G401.6 (cell line): Measurements from ENCODE around the gene HMG20A.

ENCODE experiments used
- FAIRE-seq: peaks from 2 replicates; lab custom pipeline; 2012; peaks lifted over from hg19 to GRCh38; lab: Jason Lieb, UNC

Gene HMG20A

GRCh38 chr15:77521206-77521605 lies 100.5 kb downstream of the HMG20A start:
- no peak for FAIRE-seq

GRCh38 chr15:77525400-77525811 lies 104.7 kb downstream of the HMG20A start:
- FAIRE-seq: no peak

DNA sequence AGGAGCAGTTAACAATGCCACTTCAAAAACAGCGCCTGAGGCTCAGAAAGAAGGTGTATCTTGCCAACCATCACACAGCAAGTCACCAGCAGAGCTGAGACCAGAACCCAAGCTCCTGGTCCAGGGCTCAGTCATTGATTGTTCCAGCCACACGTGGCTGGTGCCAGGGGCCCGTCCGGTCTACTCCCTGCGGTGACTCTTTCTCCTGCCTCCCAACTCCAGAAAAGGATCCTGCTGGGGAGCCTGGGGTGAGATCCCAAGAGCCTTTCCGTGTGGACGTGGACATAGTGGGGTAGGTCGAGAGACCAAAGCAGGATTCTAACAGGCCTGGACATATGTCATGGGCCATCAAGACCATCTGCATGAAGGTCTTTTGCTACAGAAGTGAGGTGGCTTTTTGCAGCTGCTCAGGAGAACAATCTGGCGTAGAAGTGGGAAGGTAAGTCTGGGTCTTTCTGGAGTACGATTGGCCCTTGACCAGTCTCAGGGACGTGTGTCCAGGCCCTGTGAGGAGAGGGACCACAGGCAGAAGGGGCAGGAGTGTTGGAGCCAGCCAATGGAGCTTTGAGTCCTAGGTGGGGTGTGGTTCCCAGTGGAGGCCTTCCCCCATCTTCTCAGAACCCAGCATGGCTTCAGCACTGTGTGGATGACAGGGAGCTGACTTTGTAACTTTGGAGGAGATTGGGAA lies 105.4 kb downstream of the HMG20A start:
- no peak for FAIRE-seq

GRCh38 chr15:77526595-77527163 lies 106.0 kb downstream of the HMG20A start:
- FAIRE-seq: no peak

- FAIRE-seq: no peak
Observed at GRCh38 chr15:77527164-77527778, 106.6 kb downstream of the HMG20A start.

GRCh38 chr15:77527831-77528231 lies 107.1 kb downstream of the HMG20A start:
- FAIRE-seq: no peak

- no peak for FAIRE-seq
Observed at GRCh38 chr15:77528290-77528967, 107.7 kb downstream of the HMG20A start.

DNA sequence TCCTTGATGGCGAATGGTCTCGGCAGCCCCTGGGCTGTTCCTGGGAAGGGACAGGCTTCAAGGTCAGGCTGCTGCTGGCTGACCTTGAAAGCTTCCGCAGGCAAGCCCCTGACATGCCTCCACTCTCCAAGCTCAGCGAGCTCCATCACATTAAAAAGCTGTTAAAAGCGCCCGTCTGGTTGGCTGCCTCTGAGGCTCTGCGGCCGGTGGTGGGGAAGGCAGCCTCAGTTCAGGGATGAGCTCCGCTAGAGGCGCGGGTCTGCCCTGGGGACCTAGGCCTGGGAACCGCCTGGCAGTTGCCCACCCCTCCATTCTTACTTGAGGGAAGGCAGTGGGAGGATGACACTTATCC lies 108.3 kb downstream of the HMG20A start:
- FAIRE-seq: no peak

DNA sequence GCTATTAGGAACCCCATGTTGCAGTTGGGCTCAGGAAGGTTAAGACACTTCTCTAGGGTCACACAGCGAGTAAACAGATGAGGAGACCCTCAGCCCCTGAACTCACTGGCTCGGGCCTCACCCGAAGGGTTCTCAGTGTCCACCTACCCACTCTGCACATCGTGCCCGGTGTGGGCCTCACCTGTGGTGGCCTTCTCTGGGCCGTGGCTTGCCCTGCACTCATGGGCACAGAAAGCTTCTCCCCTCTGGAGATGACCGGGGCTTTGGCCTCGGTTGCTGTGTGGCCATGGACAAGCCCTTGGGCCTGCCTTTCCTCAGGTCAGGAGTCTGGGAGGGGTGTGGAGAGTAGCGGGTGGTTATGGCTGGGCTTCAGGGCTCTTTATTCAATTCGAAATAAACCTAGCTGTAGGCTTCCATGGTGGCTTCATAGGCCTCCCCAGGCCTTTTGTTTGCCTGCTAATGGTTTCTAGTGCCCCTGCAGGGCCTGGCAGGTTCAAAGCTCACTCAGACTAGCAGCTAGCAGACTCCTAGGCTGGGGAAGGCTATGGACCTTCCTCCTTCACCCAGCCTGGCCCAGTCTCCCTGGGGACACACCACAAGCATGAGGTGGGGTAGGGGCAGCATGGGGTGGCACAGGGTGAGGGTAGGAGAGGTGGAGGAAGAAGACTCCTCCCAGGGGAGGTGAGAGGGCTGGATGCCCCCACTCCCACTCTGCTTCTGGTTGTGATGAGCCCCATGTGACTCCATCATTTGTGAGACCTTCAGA lies 108.9 kb downstream of the HMG20A start:
- no peak for FAIRE-seq

DNA sequence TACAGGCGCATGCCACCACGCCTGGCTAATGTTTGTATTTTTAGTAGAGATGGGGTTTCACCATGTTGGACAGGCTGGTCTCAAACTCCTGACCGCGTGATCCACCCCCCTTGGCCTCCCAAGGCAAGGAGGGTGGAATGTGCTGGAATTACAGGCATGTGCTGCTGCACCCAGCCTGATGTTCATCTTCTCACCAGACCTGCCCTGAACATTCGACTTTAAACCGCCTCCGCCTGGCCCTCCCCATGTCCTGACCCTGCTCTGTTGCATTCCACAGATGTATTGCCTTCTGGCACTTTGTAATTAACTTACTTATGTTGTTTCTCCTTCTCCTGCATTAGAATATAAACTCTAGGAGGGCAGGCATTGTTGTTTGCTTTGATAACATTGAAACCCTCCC lies 109.9 kb downstream of the HMG20A start:
- FAIRE-seq: no peak

- no peak for FAIRE-seq
Observed at GRCh38 chr15:77531191-77532000, 110.7 kb downstream of the HMG20A start.

DNA sequence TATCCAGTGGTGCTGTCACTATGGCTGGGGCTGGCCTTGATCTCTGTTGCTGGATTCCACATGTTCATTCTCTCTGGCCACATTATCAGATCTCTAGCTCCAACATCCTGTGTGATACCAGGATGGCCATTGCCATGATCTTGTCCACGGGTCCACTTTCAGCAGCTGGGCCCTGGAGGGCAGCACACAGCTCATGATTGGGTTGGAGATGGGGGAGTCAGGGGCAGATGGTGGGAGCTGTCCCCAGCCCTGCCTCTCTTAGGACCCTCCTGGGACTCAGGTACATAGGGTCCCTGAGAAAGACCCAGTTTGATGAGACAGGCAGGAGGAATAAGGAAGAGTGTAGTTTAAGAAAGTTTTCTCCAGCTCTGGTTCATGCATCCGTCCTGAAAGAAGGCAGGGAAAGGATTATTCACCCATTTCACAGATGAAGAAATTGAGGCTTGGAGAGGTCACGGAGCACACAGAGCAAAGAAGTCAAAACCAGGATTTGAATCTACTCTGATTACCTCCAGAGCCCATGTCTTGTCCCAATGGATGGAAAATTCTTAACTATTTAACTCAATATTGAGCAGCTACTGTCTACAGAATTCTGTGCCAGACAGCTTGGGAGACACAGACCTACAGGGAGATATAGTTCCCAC lies 111.5 kb downstream of the HMG20A start:
- no peak for FAIRE-seq

DNA sequence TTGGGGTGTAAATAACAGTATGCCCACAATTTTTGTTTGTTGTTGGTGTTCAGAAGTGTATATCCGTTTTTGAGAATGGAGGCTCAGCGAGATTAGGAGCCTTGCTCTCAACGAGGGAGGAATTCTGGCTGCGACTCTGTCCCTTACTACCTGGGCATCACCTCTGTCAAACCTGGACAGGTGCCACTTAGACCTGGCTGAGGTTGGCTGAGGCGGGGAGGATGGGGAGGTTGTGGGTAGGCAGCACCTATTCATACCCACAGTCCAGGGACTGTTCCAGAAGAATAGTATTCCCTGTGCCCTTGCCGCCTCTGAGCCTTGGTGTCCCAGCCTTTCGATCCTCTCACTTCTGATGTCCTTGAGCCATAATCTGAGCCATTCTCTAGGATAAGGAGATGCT lies 112.2 kb downstream of the HMG20A start:
- FAIRE-seq: no peak

- FAIRE-seq: no peak
Observed at GRCh38 chr15:77533578-77534430, 113.1 kb downstream of the HMG20A start.
